NCI-H1930 (cell line): ENCODE data around the gene EPHA4.

Experiments used
- DNase-seq, 2 experiments: peaks; one replicate each; lab custom pipeline; 2025; lab: John Stamatoyannopoulos, UW

Gene EPHA4

GRCh38 chr2:221392228-221392881, 179.7 kb downstream of the EPHA4 start:
- no peak for DNase-seq

- DNase-seq, result no peak
Observed at GRCh38 chr2:221390878-221391277, 181.2 kb downstream of the EPHA4 start.

GRCh38 chr2:221389904-221390303, 182.2 kb downstream of the EPHA4 start:
- DNase-seq, result no peak

GRCh38 chr2:221389421-221389820, 182.7 kb downstream of the EPHA4 start:
- no peak for DNase-seq

GRCh38 chr2:221388891-221389290, 183.2 kb downstream of the EPHA4 start:
- DNase-seq, result no peak

GRCh38 chr2:221385716-221386115, 186.4 kb downstream of the EPHA4 start:
- no peak for DNase-seq

- peak in 1 of 2 experiments; percentile 52 for DNase-seq
Observed at GRCh38 chr2:221381928-221382488, 190.1 kb downstream of the EPHA4 start.

- no peak for DNase-seq
Observed at GRCh38 chr2:221380686-221381085, 191.4 kb downstream of the EPHA4 start.

- DNase-seq, result no peak
Observed at GRCh38 chr2:221380062-221380461, 192.0 kb downstream of the EPHA4 start.

GRCh38 chr2:221377597-221377996, 194.5 kb downstream of the EPHA4 start:
- no peak for DNase-seq

- DNase-seq, result no peak
Observed at GRCh38 chr2:221377066-221377465, 195.0 kb downstream of the EPHA4 start.

GRCh38 chr2:221374234-221374633, 197.9 kb downstream of the EPHA4 start:
- DNase-seq, result no peak

- no peak for DNase-seq
Observed at GRCh38 chr2:221372907-221373306, 199.2 kb downstream of the EPHA4 start.

GRCh38 chr2:221372159-221372884, 199.8 kb downstream of the EPHA4 start:
- no peak for DNase-seq

- DNase-seq, result no peak
Observed at GRCh38 chr2:221371347-221371746, 200.8 kb downstream of the EPHA4 start.

- DNase-seq, result no peak
Observed at GRCh38 chr2:221370857-221371211, 201.3 kb downstream of the EPHA4 start.

- no peak for DNase-seq
Observed at GRCh38 chr2:221370076-221370856, 201.8 kb downstream of the EPHA4 start.
